ELR (cell line): ENCODE measurements around the gene CD2.

Source experiments
- DNase-seq: peaks from one replicate; pipeline ENCODE4 v3.0.0-alpha.2; 2015; ENCODE audit warnings: low read depth

The CD2 gene

GRCh38 chr1:116760996-116761665 is 6.9 kb downstream of the CD2 start:
- no peak for DNase-seq

GRCh38 chr1:116762281-116762680 is 8.1 kb downstream of the CD2 start:
- no peak for DNase-seq

- DNase-seq: no peak
Observed at GRCh38 chr1:116762781-116763115, 8.5 kb downstream of the CD2 start.

- no peak for DNase-seq
Observed at GRCh38 chr1:116763116-116763786, 9.0 kb downstream of the CD2 start.

GRCh38 chr1:116763787-116764465 is 9.7 kb downstream of the CD2 start:
- peak; percentile 41 for DNase-seq

- no peak for DNase-seq
Observed at GRCh38 chr1:116764466-116764898, 10.3 kb downstream of the CD2 start.

- no peak for DNase-seq
Observed at GRCh38 chr1:116764906-116765862, 11.0 kb downstream of the CD2 start.

- DNase-seq: no peak
Observed at GRCh38 chr1:116765962-116766361, 11.7 kb downstream of the CD2 start.

GRCh38 chr1:116766616-116767469 is 12.6 kb downstream of the CD2 start:
- no peak for DNase-seq

- DNase-seq: no peak
Observed at GRCh38 chr1:116767782-116768382, 13.7 kb downstream of the CD2 start.

GRCh38 chr1:116768416-116769103 is 14.3 kb downstream of the CD2 start:
- DNase-seq: no peak

GRCh38 chr1:116769104-116769452 is 14.8 kb downstream of the CD2 start:
- no peak for DNase-seq

GRCh38 chr1:116769561-116769977 is 15.3 kb downstream of the CD2 start:
- peak; percentile 46 for DNase-seq

GRCh38 chr1:116769994-116770393 is 15.8 kb downstream of the CD2 start:
- DNase-seq: no peak

GRCh38 chr1:116770625-116771024 is 16.4 kb downstream of the CD2 start:
- no peak for DNase-seq

GRCh38 chr1:116771997-116772647 is 17.9 kb downstream of the CD2 start:
- no peak for DNase-seq

- DNase-seq: no peak
Observed at GRCh38 chr1:116772648-116773045, 18.4 kb downstream of the CD2 start.

- DNase-seq: no peak
Observed at GRCh38 chr1:116775116-116775752, 21.0 kb downstream of the CD2 start.
